ENCODE results near the gene CRY1.
A peak's percentile ranks its signal among the peaks of the same experiment; 100 is the strongest.
"Not testable (repeated sequence)": the region's sequence is repeated elsewhere in the genome, so short reads cannot be mapped to it uniquely, and the experiment has no call there.

Gene CRY1

DNA sequence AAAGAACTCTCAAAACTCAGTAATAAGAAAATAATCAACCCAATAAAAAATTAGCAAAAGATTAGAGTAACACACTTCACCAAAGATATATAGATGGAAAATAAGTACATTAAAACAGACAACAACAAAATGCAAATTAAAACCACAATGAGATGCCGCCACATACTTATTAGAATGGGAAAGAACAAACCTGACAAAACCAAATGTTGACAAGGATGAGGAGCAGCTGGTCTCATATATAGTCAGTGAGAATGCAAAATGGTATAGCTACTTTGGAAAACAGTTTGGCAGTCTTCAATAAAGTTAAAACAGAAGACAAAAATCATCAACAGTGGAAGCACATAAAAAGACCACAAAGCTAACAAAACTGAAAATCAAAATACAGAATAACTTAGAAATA lies 29.1 kb downstream of the CRY1 start:
- DNase-seq (ENCODE audit: low read depth), result no peak

GRCh38 chr12:107058190-107058589 lies 35.2 kb downstream of the CRY1 start:
- no peak for DNase-seq (ENCODE audit: low read depth)

- DNase-seq (ENCODE audit: low read depth), result no peak
Observed at GRCh38 chr12:107057071-107057834, 36.1 kb downstream of the CRY1 start.

DNA sequence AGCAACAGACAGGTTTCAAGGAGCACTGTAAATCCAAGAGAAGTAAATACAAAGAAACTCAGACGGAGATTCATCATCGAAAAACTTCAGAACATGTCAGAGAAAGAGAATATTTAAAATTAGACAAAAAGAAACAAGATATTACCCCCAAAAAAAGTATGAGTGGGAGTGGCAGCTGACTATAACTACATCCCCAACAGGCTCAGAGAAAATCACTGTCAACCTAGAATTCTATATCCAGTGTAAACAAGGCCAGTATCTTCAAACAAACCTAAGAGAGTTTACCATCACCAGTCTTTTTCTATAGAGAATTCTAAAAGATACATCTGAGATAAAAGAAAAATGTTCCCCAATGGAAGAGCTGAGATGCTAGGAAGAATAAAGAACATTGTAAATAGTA lies 39.6 kb downstream of the CRY1 start:
- no peak for DNase-seq (ENCODE audit: low read depth)

DNA sequence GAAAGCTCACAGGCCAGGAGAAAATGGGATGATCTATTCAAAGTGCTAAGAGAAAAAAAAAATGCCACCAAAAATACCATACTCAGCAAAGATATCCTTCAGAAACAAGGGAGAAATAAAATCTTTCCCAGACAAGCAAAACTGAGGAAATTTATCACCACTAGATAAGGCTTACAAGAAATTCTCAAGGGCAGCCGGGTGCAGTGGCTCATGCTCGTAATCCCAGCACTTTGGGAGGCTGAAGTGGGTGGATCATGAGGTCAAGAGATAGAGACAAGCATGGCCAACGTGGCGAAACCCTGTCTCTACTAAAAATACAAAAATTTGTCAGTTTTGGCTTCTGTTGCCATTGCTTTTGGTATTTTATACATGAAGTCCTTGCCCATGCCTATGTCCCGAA lies 48.2 kb downstream of the CRY1 start:
- no peak for DNase-seq (ENCODE audit: low read depth)

DNA sequence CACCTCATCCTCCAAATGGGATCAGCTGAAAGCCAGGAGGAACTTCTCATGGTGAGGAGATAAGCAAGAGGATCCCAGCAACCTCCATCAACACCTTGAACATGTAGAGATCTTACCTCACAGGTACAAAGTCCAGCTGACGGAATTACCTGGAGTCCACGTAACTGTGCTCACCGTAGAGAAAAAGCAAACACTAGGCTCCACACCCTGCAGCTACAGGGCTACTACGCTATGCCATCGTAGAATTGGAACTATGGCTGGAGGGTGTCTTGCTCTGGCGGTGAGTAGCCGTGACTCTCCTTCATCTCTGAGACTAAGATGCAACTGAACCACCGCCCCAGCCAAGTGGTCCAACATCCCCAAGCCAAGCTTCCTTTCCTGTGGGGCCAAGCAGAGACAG lies 50.5 kb downstream of the CRY1 start:
- no peak for DNase-seq (ENCODE audit: low read depth)

- DNase-seq (ENCODE audit: low read depth), result no peak
Observed at GRCh38 chr12:107035733-107036132, 57.6 kb downstream of the CRY1 start.

DNA sequence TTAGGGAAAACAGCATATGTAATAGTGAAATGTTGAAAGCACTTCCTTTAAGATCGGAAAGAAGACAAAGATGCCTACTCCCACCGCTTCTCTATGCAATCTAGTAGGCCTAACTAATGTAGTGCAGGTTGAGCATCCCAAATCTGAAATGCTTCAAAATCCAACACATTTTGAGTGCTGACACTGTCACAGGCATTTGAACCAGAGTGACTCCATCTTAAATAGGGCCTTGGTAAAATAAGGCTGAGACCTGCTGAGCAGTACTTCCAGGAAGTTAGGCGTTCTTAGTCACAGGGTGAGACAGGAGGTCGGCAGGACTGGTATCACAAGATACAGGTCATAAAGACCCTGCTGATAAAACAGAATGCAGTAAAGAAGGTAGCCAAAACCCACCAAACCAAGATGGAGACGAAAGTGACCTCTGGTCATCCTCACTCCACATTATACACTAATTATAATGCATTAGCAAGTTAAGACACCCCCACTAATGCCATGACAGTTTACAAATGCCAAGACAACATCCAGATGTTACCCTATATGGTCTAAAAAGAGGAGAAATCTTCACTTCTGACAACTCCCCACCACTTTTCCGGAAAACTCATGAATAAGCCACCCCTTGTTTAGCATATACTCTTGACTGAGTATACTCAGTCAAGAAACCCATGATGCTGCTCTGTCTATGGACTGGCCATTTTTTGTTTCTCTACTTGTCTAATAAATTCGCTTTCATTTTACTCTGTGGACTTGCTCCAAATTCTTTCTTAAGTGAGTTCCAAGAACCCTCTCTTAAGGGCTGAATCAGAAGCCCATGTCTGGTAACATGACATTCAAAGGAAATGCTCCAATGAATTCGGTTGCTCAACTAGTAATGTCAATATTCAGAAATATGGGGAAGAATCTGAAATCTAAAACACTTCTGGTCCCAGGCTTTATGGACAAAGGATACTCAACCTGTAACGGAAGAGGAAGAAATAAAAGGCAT lies 59.3 kb downstream of the CRY1 start:
- DNase-seq (ENCODE audit: low read depth), result no peak

- DNase-seq (ENCODE audit: low read depth), result no peak
Observed at GRCh38 chr12:107032266-107032665, 61.1 kb downstream of the CRY1 start.

GRCh38 chr12:107031061-107031460 lies 62.3 kb downstream of the CRY1 start:
- DNase-seq (ENCODE audit: low read depth), result no peak

GRCh38 chr12:107029081-107029480 lies 64.3 kb downstream of the CRY1 start:
- DNase-seq (ENCODE audit: low read depth), result no peak

- peak; percentile 95 for DNase-seq (ENCODE audit: low read depth)
Observed at GRCh38 chr12:107027636-107028053, 65.7 kb downstream of the CRY1 start.

DNA sequence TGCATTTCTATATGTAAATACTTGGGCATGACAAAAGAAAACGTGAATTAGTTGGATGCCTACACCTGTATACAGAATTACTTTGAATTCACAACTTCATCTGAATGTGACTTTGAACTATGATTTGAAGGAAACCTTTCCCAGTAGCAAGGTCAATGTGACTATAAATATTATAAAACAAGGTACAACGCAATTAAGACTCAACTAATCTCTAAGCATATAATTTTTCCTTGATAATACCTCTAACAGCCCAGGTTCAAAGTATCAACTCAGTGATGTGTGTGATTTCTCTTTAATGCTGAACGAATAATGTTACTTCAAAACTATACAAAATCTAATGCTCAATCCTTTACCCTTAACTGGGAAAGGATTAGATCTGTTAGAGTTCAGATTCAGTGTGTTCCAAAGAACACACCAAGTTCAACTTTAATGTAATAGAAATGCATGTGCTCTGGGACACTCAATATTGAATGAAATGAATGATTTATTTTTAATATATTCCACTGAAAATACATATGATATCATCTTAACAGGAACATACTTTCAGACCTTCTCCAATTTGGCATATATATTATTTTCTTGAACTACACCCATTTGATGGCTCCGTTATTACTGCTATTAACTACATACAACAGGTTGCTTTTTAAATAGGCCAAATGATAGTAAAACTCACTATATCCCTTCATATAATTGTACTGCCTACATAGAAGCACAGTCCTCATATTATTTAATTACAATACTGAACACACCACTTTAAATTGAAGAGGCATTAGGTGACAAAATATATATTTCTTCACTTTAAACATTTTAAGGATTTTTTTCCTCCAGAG lies 66.3 kb downstream of the CRY1 start:
- no peak for DNase-seq (ENCODE audit: low read depth)

GRCh38 chr12:107026356-107026755 lies 67.0 kb downstream of the CRY1 start:
- not testable (repeated sequence) for DNase-seq (ENCODE audit: low read depth)

GRCh38 chr12:107025671-107026070 lies 67.7 kb downstream of the CRY1 start:
- DNase-seq (ENCODE audit: low read depth), result no peak

- no peak for DNase-seq (ENCODE audit: low read depth)
Observed at GRCh38 chr12:107019546-107019945, 73.8 kb downstream of the CRY1 start.

DNA sequence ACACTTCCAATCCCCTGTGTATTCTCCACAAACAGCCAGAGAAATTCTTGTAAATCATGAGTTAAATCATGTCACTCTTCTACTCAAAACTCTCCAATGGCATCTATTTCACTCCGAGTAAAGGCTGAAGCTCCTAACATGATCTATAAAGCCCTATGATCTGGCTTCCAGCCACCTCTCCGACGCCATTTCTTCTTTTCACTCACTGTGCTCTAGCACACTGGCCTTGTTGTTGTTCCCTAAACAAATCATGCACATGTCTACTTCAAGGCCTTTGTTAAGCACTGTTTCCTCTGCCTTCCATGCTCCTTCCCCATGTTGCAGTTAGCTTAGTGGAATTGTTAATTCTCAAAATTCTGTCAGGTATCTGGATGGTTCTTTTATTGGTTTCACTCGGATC lies 76.3 kb downstream of the CRY1 start:
- no peak for DNase-seq (ENCODE audit: low read depth)

DNA sequence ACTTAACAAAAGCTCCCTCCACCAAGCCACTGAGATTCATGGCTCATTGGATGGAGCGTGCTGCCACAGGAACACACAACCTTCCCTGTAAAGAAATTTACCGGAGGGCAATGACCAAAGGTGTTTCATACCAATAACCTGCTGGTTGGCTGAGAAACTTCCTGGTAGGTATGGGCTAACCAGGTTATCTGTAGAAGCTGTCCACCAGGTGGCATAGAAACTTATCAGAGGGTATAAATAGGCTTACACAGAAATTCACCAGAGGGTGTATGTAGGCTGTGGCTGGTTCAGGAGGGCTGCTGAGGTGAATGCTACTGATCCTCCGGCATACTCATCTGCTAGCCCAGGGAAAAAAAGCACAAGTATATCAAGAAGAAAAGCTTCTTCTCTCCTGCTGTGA lies 79.3 kb downstream of the CRY1 start:
- no peak for DNase-seq (ENCODE audit: low read depth)

DNA sequence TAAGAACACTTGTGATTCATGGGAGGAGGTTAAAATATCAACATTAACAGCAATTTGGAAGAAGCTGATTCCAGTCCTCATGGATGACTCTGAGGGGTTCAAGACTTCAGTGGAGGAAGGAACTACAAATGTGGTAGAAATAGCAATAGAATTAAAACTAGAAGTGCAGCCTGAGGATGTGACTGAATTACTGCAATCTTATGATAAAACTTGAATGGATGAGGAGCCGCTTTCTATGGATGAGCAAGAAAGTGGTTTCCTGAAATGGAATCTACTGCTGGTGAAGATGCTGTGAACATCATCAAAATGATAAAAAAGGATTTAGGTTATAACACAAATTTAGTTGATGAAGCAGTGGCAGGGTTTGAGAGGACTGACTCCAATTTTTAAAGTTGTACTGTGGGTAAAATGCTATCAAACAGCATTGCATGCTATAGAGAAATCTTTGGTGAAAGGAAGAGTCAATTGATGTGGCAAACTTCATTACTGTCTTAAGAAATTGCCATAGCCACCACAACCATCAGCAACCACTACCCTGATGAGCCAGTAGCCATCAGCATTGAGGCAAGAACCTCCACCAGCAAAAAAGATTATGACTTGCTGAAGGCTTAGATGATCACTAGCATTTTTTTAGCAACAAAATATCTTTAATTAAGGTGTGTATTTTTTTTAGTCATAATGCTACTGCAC lies 80.5 kb downstream of the CRY1 start:
- DNase-seq (ENCODE audit: low read depth), result no peak

- DNase-seq (ENCODE audit: low read depth), result no peak
Observed at GRCh38 chr12:107011519-107011918, 81.8 kb downstream of the CRY1 start.

- no peak for DNase-seq (ENCODE audit: low read depth)
Observed at GRCh38 chr12:107007411-107007810, 85.9 kb downstream of the CRY1 start.

GRCh38 chr12:107002665-107003064 lies 90.7 kb downstream of the CRY1 start:
- DNase-seq (ENCODE audit: low read depth), result not testable (repeated sequence)

Data from non-pigmented ciliary epithelial cell (primary cell).